ENCODE results near the gene NTPCR. TPM values are rescaled to one million over a fixed set of nuclear protein-coding genes. Genes with fewer than 3 reads are reported as not detected.

Gene NTPCR
- total and polyA plus RNA-seq, 3 donors from 2014 or later = 25.5 to 85.1 (median 38.8) TPM

GRCh38 chr1:232966663-232967062 is 16.3 kb downstream of the NTPCR start:
- Histone ChIP-seq H3K9me3 (no peaks in the 10 kb centered on the region), H3K36me3 (ENCODE audit: low read depth, missing control alignments) (peaks cover 3% of the 10 kb centered on the region), H3K27ac (no peak overlapping the region), H3K4me1 (no peaks in the 10 kb centered on the region), H3K4me3 (no peak overlapping the region), H3K27me3 (no peaks in the 10 kb centered on the region)
- DNase-seq = no peak
- intact Hi-C loops (cut with DNase I; ENCODE audit: low total_unique reads) = no loop called here
- no peak for TF ChIP-seq POLR2A (IDR thresholded peaks at IDR 0.05)
- no peak for TF ChIP-seq CTCF (IDR thresholded peaks at IDR 0.05)
- WGBS, 2 donors = 80 to 81% methylated on average over 4 of the region's 4 CpGs

- no peaks in the 10 kb centered on the region for H3K4me1 ChIP-seq
- H3K4me3 ChIP-seq = no peak overlapping the region
- no peak for DNase-seq
- peaks cover 3% of the 10 kb centered on the region for H3K36me3 ChIP-seq (ENCODE audit: low read depth, missing control alignments)
- intact Hi-C loops (cut with DNase I; ENCODE audit: low total_unique reads) = no loop called here
- 82% methylated on average over 5 of the region's 5 CpGs for WGBS, 2 donors
- TF ChIP-seq CTCF (IDR thresholded peaks at IDR 0.05) (no peak), POLR2A (IDR thresholded peaks at IDR 0.05) (no peak)
- no peak overlapping the region for H3K27ac ChIP-seq
- H3K27me3 ChIP-seq = no peaks in the 10 kb centered on the region
- no peaks in the 10 kb centered on the region for H3K9me3 ChIP-seq
Observed at GRCh38 chr1:232968391-232968790, 18.0 kb downstream of the NTPCR start.

GRCh38 chr1:232968965-232969364 is 18.6 kb downstream of the NTPCR start:
- Histone ChIP-seq H3K9me3 (no peaks in the 10 kb centered on the region), H3K27me3 (no peaks in the 10 kb centered on the region), H3K27ac (no peak overlapping the region), H3K4me3 (no peak overlapping the region), H3K4me1 (no peaks in the 10 kb centered on the region), H3K36me3 (ENCODE audit: low read depth, missing control alignments) (peaks cover 3% of the 10 kb centered on the region)
- 48 to 74% methylated on average over 3 of the region's 3 CpGs for WGBS, 2 donors
- intact Hi-C loops (cut with DNase I; ENCODE audit: low total_unique reads) = no loop called here
- no peak for TF ChIP-seq POLR2A (IDR thresholded peaks at IDR 0.05)
- no peak for DNase-seq

DNA sequence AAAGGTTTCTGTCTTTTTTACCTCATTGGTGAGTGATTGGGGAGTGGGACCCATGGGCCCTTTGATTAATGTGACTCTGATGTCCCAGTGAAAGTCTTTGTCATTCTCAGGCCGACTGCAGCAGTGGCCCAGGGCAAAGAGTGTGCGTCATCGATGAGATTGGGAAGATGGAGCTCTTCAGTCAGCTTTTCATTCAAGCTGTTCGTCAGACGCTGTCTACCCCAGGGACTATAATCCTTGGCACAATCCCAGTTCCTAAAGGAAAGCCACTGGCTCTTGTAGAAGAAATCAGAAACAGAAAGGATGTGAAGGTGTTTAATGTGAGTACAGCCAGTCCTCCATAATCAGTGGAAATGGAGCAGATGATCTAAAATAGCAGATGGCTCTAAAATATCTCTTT is 19.4 kb downstream of the NTPCR start:
- DNase-seq = no peak

GRCh38 chr1:232970508-232970907 is 20.1 kb downstream of the NTPCR start:
- Histone ChIP-seq H3K9me3 (no peaks in the 10 kb centered on the region), H3K36me3 (ENCODE audit: low read depth, missing control alignments) (peaks cover 3% of the 10 kb centered on the region), H3K4me1 (no peaks in the 10 kb centered on the region), H3K27me3 (no peaks in the 10 kb centered on the region), H3K27ac (no peak overlapping the region), H3K4me3 (no peak overlapping the region)
- TF ChIP-seq POLR2A (IDR thresholded peaks at IDR 0.05) (no peak), CTCF (IDR thresholded peaks at IDR 0.05) (no peak)
- 86 to 98% methylated on average over 4 of the region's 4 CpGs for WGBS, 2 donors
- intact Hi-C loops (cut with DNase I; ENCODE audit: low total_unique reads) = no loop called here
- DNase-seq = no peak

More for the DNA sequence above, 19.4 kb downstream of the NTPCR start:
- no peaks in the 10 kb centered on the region for H3K27me3 ChIP-seq
- 75 to 76% methylated on average over 5 of the region's 5 CpGs for WGBS, 2 donors
- no peak overlapping the region for H3K4me3 ChIP-seq
- H3K4me1 ChIP-seq = no peaks in the 10 kb centered on the region
- H3K27ac ChIP-seq = no peak overlapping the region
- intact Hi-C loops (cut with DNase I; ENCODE audit: low total_unique reads) = no loop called here
- H3K9me3 ChIP-seq = no peaks in the 10 kb centered on the region
- TF ChIP-seq POLR2A (IDR thresholded peaks at IDR 0.05) = no peak
- no peak for TF ChIP-seq CTCF (IDR thresholded peaks at IDR 0.05)
- peaks cover 3% of the 10 kb centered on the region for H3K36me3 ChIP-seq (ENCODE audit: low read depth, missing control alignments)
